ENCODE results near the gene CALHM5. TPM values are rescaled to one million over a fixed set of nuclear protein-coding genes. Genes with fewer than 3 reads are reported as not detected.

CALHM5 gene
- total and polyA plus RNA-seq, 7 experiments from 2014 or later = not detected

Other genes starting within 250 kb of the CALHM5 start
- 100 to 1,000 TPM in 3 of 5 experiments, 10 to 100 TPM in 2; 42.8 to 226 (median 104) TPM for gene TSPYL1, start 231.7 kb upstream of the CALHM5 start, total RNA-seq
- 10 to 100 TPM; 34.9 to 43.9 TPM for gene TSPYL1, start 231.7 kb upstream of the CALHM5 start, polyA plus RNA-seq
- 10 to 100 TPM in 2 of 5 experiments, 1 to 10 TPM in 3; 3.2 to 23.0 (median 7.7) TPM for gene DSE, start 140.7 kb upstream of the CALHM5 start, total RNA-seq
- gene DSE, start 140.7 kb upstream of the CALHM5 start, polyA plus RNA-seq = 1 to 10 TPM; 4.4 to 4.8 TPM
- 10 to 100 TPM in 2 of 5 experiments, 1 to 10 TPM in 3; 3.0 to 79.3 (median 5.6) TPM for gene CALHM6, start 50.3 kb upstream of the CALHM5 start, total RNA-seq
- 10 to 100 TPM; 24.4 to 52.1 TPM for gene CALHM6, start 50.3 kb upstream of the CALHM5 start, polyA plus RNA-seq
- not detected for gene TRAPPC3L, start 34.0 kb downstream of the CALHM5 start, total RNA-seq
- gene TRAPPC3L, start 34.0 kb downstream of the CALHM5 start, polyA plus RNA-seq = not detected
- not detected for gene CALHM4, start 42.1 kb downstream of the CALHM5 start, total RNA-seq
- gene CALHM4, start 42.1 kb downstream of the CALHM5 start, polyA plus RNA-seq = not detected
- gene RWDD1, start 59.9 kb downstream of the CALHM5 start, total RNA-seq = 10 to 100 TPM; 33.2 to 39.9 (median 36.7) TPM
- 10 to 100 TPM; 35.0 to 68.5 TPM for gene RWDD1, start 59.9 kb downstream of the CALHM5 start, polyA plus RNA-seq
- gene RSPH4A, start 104.8 kb downstream of the CALHM5 start, total RNA-seq = 1 to 10 TPM in 1 of 5 experiments, under 1 TPM in 4; 0.53 to 1.3 (median 0.73) TPM
- not detected for gene RSPH4A, start 104.8 kb downstream of the CALHM5 start, polyA plus RNA-seq
- gene ZUP1, start 157.1 kb downstream of the CALHM5 start, total RNA-seq = 10 to 100 TPM; 12.3 to 14.6 (median 13.7) TPM
- gene ZUP1, start 157.1 kb downstream of the CALHM5 start, polyA plus RNA-seq = 1 to 10 TPM; 3.7 to 6.6 TPM
- 10 to 100 TPM; 11.0 to 78.2 (median 53.2) TPM for gene KPNA5, start 169.6 kb downstream of the CALHM5 start, total RNA-seq
- gene KPNA5, start 169.6 kb downstream of the CALHM5 start, polyA plus RNA-seq = 10 to 100 TPM; 13.9 to 19.6 TPM